GM21526 (cell line): Measurements from ENCODE around the gene BAZ2A.
"Not testable (repeated sequence)": the region's sequence is repeated elsewhere in the genome, so short reads cannot be mapped to it uniquely, and the experiment has no call there.

Experiments used
- ATAC-seq: cut with Tn5 transposase; IDR thresholded peaks from one replicate; pipeline ENCODE4 v1.9.1; 2021; ENCODE audit warnings: moderate library complexity; ENCODE audit not compliant: unreplicated experiment, low FRiP score

Gene BAZ2A

GRCh38 chr12:56599797-56600196 is 30.3 kb downstream of the BAZ2A start:
- ATAC-seq: no peak

GRCh38 chr12:56599041-56599440 is 31.1 kb downstream of the BAZ2A start:
- no peak for ATAC-seq

GRCh38 chr12:56596815-56597214 is 33.3 kb downstream of the BAZ2A start:
- ATAC-seq: no peak

GRCh38 chr12:56593909-56594621 is 36.1 kb downstream of the BAZ2A start:
- no peak for ATAC-seq

- ATAC-seq: no peak
Observed at GRCh38 chr12:56591961-56592360, 38.2 kb downstream of the BAZ2A start.

GRCh38 chr12:56591126-56591525 is 39.0 kb downstream of the BAZ2A start:
- ATAC-seq: no peak

- ATAC-seq: no peak
Observed at GRCh38 chr12:56590237-56590830, 39.8 kb downstream of the BAZ2A start.

GRCh38 chr12:56589783-56590182 is 40.3 kb downstream of the BAZ2A start:
- ATAC-seq: no peak

GRCh38 chr12:56585098-56585497 is 45.0 kb downstream of the BAZ2A start:
- ATAC-seq: no peak

GRCh38 chr12:56581418-56582145 is 48.5 kb downstream of the BAZ2A start:
- no peak for ATAC-seq

GRCh38 chr12:56578983-56579546 is 51.1 kb downstream of the BAZ2A start:
- no peak for ATAC-seq

- ATAC-seq: not testable (repeated sequence)
Observed at GRCh38 chr12:56577248-56577647, 52.9 kb downstream of the BAZ2A start.

- ATAC-seq: no peak
Observed at GRCh38 chr12:56574210-56574609, 55.9 kb downstream of the BAZ2A start.

GRCh38 chr12:56572288-56572687 is 57.8 kb downstream of the BAZ2A start:
- no peak for ATAC-seq

- ATAC-seq: no peak
Observed at GRCh38 chr12:56571121-56571520, 59.0 kb downstream of the BAZ2A start.

- ATAC-seq: no peak
Observed at GRCh38 chr12:56568146-56568545, 62.0 kb downstream of the BAZ2A start.

- ATAC-seq: no peak
Observed at GRCh38 chr12:56565510-56566101, 64.5 kb downstream of the BAZ2A start.

GRCh38 chr12:56551070-56551469 is 79.1 kb downstream of the BAZ2A start:
- no peak for ATAC-seq

- ATAC-seq: no peak
Observed at GRCh38 chr12:56546680-56547079, 83.4 kb downstream of the BAZ2A start.
